T-helper 1 cell treated with Interleukin-12 subunit alpha and Interleukin-12 subunit beta and Interleukin-4 antibody, amounts not matched to agents 30 ng/mL and 1 ng/mL, for 36 hours (primary cell): ENCODE data around the gene ABCA9. TPM values are rescaled to one million over a fixed set of nuclear protein-coding genes. Genes with fewer than 3 reads are reported as not detected.
"Not testable (repeated sequence)": the region's sequence is repeated elsewhere in the genome, so short reads cannot be mapped to it uniquely, and the experiment has no call there.

ENCODE experiments used
- intact Hi-C: fragments of 100-400 bp; cut with micrococcal nuclease; formaldehyde crosslinking; loops from one replicate; pipeline ENCODE4 v1.15.1; 2024
- total RNA-seq: library from RNA; stranded (reverse); gene quantifications from 2 replicates; pipeline ENCODE4 v1.2.3, GENCODE V29; 2022

The ABCA9 gene, protein sequence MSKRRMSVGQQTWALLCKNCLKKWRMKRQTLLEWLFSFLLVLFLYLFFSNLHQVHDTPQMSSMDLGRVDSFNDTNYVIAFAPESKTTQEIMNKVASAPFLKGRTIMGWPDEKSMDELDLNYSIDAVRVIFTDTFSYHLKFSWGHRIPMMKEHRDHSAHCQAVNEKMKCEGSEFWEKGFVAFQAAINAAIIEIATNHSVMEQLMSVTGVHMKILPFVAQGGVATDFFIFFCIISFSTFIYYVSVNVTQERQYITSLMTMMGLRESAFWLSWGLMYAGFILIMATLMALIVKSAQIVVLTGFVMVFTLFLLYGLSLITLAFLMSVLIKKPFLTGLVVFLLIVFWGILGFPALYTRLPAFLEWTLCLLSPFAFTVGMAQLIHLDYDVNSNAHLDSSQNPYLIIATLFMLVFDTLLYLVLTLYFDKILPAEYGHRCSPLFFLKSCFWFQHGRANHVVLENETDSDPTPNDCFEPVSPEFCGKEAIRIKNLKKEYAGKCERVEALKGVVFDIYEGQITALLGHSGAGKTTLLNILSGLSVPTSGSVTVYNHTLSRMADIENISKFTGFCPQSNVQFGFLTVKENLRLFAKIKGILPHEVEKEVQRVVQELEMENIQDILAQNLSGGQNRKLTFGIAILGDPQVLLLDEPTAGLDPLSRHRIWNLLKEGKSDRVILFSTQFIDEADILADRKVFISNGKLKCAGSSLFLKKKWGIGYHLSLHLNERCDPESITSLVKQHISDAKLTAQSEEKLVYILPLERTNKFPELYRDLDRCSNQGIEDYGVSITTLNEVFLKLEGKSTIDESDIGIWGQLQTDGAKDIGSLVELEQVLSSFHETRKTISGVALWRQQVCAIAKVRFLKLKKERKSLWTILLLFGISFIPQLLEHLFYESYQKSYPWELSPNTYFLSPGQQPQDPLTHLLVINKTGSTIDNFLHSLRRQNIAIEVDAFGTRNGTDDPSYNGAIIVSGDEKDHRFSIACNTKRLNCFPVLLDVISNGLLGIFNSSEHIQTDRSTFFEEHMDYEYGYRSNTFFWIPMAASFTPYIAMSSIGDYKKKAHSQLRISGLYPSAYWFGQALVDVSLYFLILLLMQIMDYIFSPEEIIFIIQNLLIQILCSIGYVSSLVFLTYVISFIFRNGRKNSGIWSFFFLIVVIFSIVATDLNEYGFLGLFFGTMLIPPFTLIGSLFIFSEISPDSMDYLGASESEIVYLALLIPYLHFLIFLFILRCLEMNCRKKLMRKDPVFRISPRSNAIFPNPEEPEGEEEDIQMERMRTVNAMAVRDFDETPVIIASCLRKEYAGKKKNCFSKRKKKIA (N-terminal part only)
- total RNA-seq, result 0.10 and 0.54 TPM in 2 replicates

- intact Hi-C loops, result loop anchor here (10.0 kb wide), 1 partner anchor 286 kb away; no protein-coding TSS in a partner anchor
Observed at GRCh38 chr17:69060822-69061221, at the start of gene ABCA9. ABCA9 (minus strand) TSS chr17:69060927; CDS start chr17:69051126, 9,801 bp downstream.

DNA sequence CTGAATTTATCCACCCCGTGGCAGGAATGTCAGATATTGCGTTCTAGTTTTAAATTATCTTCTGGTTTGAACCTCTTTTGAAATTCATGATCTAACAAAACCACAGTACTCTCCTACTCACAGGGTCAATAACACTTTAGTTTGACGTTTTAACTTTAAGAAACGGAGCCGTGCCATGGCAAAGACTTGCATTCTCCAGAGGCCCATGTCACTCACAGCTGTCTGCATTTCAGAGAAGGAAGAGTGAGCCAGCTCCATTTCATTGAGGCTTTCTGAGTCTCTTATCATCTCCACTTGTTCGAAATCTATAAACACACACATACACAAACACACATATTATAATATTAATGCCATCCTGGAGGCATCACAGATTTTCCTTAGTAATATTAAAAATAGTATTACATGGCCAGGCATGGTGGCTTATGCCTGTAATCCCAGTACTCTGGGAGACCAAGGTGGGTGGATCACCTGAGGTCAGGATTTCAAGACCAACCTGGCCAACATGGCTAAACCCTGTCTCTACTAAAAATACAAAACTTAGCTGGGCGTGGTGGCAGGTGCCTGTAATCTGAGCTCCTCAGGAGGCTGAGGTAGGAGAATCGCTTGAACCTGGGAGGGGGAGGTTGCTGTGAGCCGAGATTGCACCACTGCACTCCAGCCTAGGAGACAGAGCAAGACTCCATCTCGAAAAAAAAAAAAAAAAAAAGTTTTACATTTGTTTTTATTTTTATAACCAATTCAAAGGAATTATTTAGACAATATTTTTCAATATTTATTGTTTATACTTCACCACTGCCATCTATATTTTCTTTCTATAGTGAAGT, 45.4 kb upstream of the ABCA9 start:
- intact Hi-C loops, result no loop called here

DNA sequence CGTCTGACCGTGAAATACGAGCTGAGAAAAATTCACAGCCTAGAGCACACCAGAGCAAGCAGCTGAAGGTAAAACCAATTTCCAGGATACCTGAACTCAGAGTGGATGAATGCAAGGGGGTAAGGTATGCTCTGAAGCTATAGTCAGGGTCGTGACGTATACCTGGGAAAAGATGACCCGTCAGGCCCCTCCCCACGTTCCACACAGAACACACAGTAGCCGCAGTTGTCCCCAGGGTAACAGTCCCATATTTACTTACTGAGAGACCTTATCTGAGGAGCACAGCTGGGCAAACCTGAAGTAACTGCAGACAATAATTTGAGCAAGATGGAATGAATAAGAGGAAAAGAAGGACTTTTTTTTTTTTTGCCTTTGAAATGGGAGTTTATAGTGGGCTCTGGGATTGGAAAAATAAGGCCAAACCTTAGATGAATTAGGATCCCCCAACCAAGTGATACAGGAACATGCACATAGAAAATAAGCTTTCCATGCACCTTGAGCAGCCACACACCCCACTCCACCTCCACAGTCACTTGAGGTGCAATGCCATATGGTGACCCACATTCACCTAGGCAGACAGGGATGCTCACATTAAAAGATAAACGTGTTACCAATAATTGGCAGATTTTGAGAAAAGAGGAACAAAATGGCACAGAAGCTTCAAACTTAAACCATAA, 43.0 kb upstream of the ABCA9 start:
- intact Hi-C loops, result no loop called here

- intact Hi-C loops, result no loop called here
Observed at GRCh38 chr17:69098625-69099024, 37.9 kb upstream of the ABCA9 start.

- intact Hi-C loops, result no loop called here
Observed at GRCh38 chr17:69096541-69096940, 35.8 kb upstream of the ABCA9 start.

DNA sequence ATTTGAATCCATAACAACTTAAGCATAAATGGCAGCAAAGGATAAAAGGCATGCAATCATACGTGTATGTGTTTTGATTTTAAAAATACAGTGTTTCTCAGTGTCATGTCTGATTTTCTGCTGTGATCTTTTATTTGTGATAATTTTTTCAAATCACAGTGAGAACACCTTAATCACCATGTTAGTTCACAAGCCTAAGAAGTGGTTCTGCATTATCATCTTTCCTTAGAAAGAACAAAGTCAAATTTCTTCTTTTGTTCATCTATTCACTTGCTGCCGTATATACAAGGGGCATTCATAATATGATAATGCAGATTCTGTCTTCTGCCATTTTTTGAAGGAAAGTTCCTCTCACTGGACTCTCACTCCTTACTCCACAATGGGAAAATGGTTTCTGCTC, 33.3 kb upstream of the ABCA9 start:
- intact Hi-C loops, result no loop called here

DNA sequence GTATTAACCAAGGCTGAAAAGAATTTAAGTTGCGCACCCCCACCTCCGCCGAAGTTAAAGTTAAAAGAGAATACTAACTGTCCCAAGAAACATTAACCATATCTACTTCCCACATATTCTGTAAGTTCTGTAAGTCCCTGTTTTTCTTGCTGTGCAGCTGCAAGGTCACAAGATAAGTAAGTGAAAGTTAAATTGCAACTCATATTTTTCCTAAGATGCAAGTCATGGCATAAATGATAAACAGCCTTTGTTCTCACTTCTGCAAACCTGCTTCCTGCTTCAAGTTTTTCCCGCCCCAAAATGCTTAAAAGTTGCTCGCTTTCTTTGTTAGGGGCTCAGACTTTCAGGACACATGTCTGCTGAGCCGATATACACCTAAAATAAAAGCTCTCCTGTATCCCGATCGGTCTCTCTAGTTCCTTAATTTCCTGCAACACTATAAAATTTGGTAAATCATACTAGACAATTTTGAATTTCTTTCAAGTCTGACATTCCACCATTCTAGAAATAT, 32.6 kb upstream of the ABCA9 start:
- intact Hi-C loops, result no loop called here

- intact Hi-C loops, result no loop called here
Observed at GRCh38 chr17:69090365-69090764, 29.6 kb upstream of the ABCA9 start.

DNA sequence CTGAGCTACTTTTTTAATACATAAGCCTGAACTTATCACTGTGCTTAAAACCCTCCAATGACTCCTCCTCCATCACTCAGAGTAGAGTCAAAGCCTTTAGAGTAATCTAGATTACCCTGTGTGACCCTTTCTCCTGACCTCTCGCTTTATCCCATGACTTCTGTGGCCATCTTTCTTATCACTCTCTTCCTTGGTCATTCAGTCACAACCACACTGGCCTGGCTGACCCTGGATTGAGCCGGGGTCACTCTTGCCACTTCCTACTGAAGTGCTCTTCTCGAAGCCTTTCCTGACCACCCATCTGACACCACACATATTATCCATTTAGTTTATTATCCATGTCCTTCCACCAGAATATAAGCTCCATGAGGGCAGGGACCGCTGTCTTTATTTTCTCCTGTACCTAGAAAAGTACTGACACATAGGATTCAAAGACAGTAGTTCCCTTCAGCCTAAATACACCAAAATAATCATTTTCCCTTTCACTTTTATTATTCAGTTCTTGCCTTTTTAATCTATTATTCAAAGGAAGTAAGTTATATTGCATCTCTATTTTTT, 28.0 kb upstream of the ABCA9 start:
- intact Hi-C loops, result no loop called here

DNA sequence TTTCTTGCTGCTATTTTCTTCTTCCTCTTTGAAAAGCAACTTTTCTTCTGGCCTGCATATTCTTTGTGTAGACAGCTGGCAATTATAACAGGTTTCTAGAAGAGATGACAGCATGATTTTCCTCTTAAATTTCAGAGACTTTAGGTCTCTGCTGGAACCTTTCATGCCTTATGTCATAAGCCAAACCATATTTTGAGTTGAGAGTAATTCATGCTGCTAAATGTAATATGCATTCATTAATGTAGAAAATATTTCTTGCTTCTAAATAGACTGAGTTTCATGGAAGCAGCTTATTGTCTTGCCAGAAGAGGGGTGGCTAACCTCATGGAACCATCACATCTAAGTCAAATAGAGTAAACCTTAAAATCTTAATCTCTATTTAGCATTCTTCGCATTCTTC, 25.9 kb upstream of the ABCA9 start:
- intact Hi-C loops, result no loop called here

GRCh38 chr17:69084911-69085310, 24.2 kb upstream of the ABCA9 start:
- intact Hi-C loops, result no loop called here

DNA sequence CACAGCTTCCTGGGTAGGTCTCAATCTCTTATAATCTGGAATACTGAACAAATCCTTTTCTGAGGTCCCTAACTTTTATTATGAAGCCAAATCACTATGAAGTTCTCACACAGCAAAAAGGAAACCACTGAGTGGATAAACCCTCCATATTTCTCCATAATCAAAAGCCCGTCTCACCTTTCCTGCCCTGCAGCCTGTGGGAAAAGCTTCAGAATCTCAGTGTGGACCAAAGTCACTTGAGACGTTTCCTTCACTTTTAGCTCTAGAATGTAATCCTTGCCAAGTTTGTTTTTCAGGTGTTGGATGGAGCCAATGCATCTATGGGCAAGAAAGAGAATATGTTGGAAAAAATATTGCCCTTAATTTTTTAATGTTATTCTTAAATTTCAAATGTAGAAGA, 22.0 kb upstream of the ABCA9 start:
- intact Hi-C loops, result no loop called here

DNA sequence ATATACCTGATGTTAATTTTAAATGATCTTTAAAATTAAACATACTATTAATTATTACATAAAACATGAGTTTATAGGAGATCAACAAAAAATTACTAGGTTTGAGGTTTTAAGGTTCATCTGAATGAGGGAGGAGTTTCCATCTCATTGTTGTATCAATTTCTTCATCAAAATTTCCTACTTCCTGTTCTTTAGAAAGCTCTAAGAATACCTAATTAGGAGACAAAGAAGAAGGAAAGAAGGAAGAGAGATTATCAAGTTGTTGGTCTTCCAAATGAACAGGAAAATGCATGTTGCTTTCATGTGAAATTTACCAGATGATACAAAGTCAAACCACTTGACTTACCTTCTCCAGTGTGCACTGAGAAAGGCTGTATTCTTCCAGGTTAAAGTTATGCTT, 18.1 kb upstream of the ABCA9 start:
- intact Hi-C loops, result no loop called here

- intact Hi-C loops, result no loop called here
Observed at GRCh38 chr17:69075823-69076222, 15.1 kb upstream of the ABCA9 start.

- intact Hi-C loops, result not testable (repeated sequence)
Observed at GRCh38 chr17:69073392-69073791, 12.7 kb upstream of the ABCA9 start.

DNA sequence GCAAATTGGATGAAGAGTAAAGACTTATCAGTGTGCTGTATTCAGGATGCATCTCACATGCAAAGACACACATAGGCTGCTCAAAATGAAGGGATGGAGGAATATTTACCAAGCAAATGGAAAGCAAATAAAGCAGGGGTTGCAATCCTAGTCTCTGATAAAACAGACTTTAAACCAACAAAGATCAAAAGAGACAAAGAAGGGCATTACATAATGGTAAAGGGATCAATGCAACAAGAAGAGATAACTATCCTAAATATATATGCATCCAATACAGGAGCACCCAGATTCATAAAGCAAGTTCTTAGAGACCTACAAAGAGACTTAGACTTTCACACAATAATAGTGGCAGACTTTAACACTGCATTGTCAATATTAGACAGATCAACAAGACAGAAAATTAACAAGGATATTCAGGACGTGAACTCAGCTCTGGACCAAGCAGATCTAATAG, 12.1 kb upstream of the ABCA9 start:
- intact Hi-C loops, result not testable (repeated sequence)

DNA sequence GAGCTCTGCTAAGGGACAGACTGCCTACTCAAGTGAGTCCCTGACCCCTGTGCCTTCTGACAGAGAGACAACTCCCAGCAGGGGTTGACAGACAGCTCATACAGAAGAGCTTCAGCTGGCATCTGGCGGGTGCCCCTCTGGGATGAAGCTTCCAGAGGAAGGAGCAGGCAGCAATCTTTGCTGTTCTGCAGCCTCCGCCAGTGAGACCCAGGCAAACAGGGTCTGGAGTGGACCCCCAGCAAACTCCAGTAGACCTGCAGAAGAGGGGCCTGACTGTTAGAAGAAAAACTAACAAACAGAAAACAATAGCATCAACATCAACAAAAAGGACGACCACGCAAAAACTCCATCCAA, 10.5 kb upstream of the ABCA9 start:
- intact Hi-C loops, result not testable (repeated sequence)

- intact Hi-C loops, result not testable (repeated sequence)
Observed at GRCh38 chr17:69070378-69071232, 9.9 kb upstream of the ABCA9 start.
